ENCODE results near the gene CDH12. TPM values are rescaled to one million over a fixed set of nuclear protein-coding genes. Genes with fewer than 3 reads are reported as not detected.
"Not testable (repeated sequence)": the region's sequence is repeated elsewhere in the genome, so short reads cannot be mapped to it uniquely, and the experiment has no call there.

CDH12 gene
- total RNA-seq, 1 experiment from 2014 or later, result not detected

- not testable (repeated sequence) for H3K9ac ChIP-seq (ENCODE audit: low read length); H3K79me2 ChIP-seq (ENCODE audit: low read length); H3K36me3 ChIP-seq (ENCODE audit: insufficient read depth, low read length); H3K9me3 ChIP-seq (ENCODE audit: low read length); H3K4me2 ChIP-seq (ENCODE audit: low read depth, low read length, poor library complexity, severe bottlenecking); H2AFZ ChIP-seq (ENCODE audit: low read length); H4K20me1 ChIP-seq (ENCODE audit: insufficient read depth, low read depth, low read length); H3K27ac ChIP-seq (ENCODE audit: low read length); H3K27me3 ChIP-seq (ENCODE audit: low read length); H3K9me2 ChIP-seq (replicated peaks; ENCODE audit: insufficient read depth, low read length); DNase-seq; H3K4me3 ChIP-seq (ENCODE audit: low read length); H3K4me1 ChIP-seq (ENCODE audit: low read length)
These were observed 713.4 kb downstream of the CDH12 start for GRCh38 chr5:22139662-22140300.

GRCh38 chr5:22111320-22111719 lies 741.8 kb downstream of the CDH12 start:
- DNase-seq, result no peak
- Histone ChIP-seq H3K4me2 (ENCODE audit: low read depth, low read length, poor library complexity, severe bottlenecking) (no peak overlapping the region), H2AFZ (ENCODE audit: low read length) (no peak overlapping the region), H3K9me2 (replicated peaks; ENCODE audit: insufficient read depth, low read length) (no peaks in the 10 kb centered on the region), H3K27ac (ENCODE audit: low read length) (no peak overlapping the region), H3K4me3 (ENCODE audit: low read length) (no peak overlapping the region), H3K79me2 (ENCODE audit: low read length) (no peaks in the 10 kb centered on the region), H3K27me3 (ENCODE audit: low read length) (no peaks in the 10 kb centered on the region), H3K9ac (ENCODE audit: low read length) (no peak overlapping the region), H4K20me1 (ENCODE audit: insufficient read depth, low read depth, low read length) (no peaks in the 10 kb centered on the region), H3K9me3 (ENCODE audit: low read length) (no peaks in the 10 kb centered on the region), H3K4me1 (ENCODE audit: low read length) (no peaks in the 10 kb centered on the region), H3K36me3 (ENCODE audit: insufficient read depth, low read length) (no peaks in the 10 kb centered on the region)

DNA sequence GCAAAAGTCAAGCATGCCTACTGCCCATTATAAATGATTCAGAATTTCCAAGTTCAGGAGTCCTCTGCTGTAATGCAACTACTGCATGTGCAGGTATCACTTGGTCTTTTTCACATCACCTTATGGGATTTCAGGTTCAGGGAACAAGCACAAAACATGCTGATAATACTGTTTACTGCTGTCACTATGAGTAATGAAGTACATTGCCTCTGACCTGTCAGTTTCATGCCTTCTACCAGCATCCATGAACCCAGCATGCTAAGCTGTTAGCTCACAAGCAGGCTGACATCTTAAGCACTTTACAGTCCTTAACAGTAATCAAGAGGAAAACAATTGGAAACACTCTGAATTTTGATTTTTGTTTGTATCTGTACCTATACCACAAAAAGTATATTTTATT lies 743.8 kb downstream of the CDH12 start:
- no peak overlapping the region for H3K9ac ChIP-seq (ENCODE audit: low read length)
- no peak overlapping the region for H3K4me2 ChIP-seq (ENCODE audit: low read depth, low read length, poor library complexity, severe bottlenecking)
- DNase-seq, result no peak
- H3K4me3 ChIP-seq (ENCODE audit: low read length), result no peak overlapping the region
- no peaks in the 10 kb centered on the region for H3K9me3 ChIP-seq (ENCODE audit: low read length)
- H2AFZ ChIP-seq (ENCODE audit: low read length), result no peak overlapping the region
- no peaks in the 10 kb centered on the region for H3K36me3 ChIP-seq (ENCODE audit: insufficient read depth, low read length)
- H3K79me2 ChIP-seq (ENCODE audit: low read length), result no peaks in the 10 kb centered on the region
- H3K27ac ChIP-seq (ENCODE audit: low read length), result no peak overlapping the region
- no peaks in the 10 kb centered on the region for H3K27me3 ChIP-seq (ENCODE audit: low read length)
- H4K20me1 ChIP-seq (ENCODE audit: insufficient read depth, low read depth, low read length), result no peaks in the 10 kb centered on the region
- no peaks in the 10 kb centered on the region for H3K9me2 ChIP-seq (replicated peaks; ENCODE audit: insufficient read depth, low read length)
- H3K4me1 ChIP-seq (ENCODE audit: low read length), result no peaks in the 10 kb centered on the region

- Histone ChIP-seq H3K79me2 (ENCODE audit: low read length) (no peaks in the 10 kb centered on the region), H3K9me3 (ENCODE audit: low read length) (no peaks in the 10 kb centered on the region), H3K27ac (ENCODE audit: low read length) (no peak overlapping the region), H3K9me2 (replicated peaks; ENCODE audit: insufficient read depth, low read length) (no peaks in the 10 kb centered on the region), H2AFZ (ENCODE audit: low read length) (no peak overlapping the region), H3K4me3 (ENCODE audit: low read length) (no peak overlapping the region), H3K36me3 (ENCODE audit: insufficient read depth, low read length) (no peaks in the 10 kb centered on the region), H4K20me1 (ENCODE audit: insufficient read depth, low read depth, low read length) (no peaks in the 10 kb centered on the region), H3K9ac (ENCODE audit: low read length) (no peak overlapping the region), H3K27me3 (ENCODE audit: low read length) (no peaks in the 10 kb centered on the region), H3K4me2 (ENCODE audit: low read depth, low read length, poor library complexity, severe bottlenecking) (no peak overlapping the region), H3K4me1 (ENCODE audit: low read length) (no peaks in the 10 kb centered on the region)
- no peak for DNase-seq
These were observed 744.6 kb downstream of the CDH12 start for GRCh38 chr5:22108545-22108944.

- Histone ChIP-seq H4K20me1 (ENCODE audit: insufficient read depth, low read depth, low read length) (no peaks in the 10 kb centered on the region), H3K27ac (ENCODE audit: low read length) (no peak overlapping the region), H3K36me3 (ENCODE audit: insufficient read depth, low read length) (no peaks in the 10 kb centered on the region), H3K9me3 (ENCODE audit: low read length) (no peaks in the 10 kb centered on the region), H3K9ac (ENCODE audit: low read length) (no peak overlapping the region), H3K9me2 (replicated peaks; ENCODE audit: insufficient read depth, low read length) (no peaks in the 10 kb centered on the region), H3K79me2 (ENCODE audit: low read length) (no peaks in the 10 kb centered on the region), H3K4me3 (ENCODE audit: low read length) (no peak overlapping the region), H3K4me2 (ENCODE audit: low read depth, low read length, poor library complexity, severe bottlenecking) (no peak overlapping the region), H2AFZ (ENCODE audit: low read length) (no peak overlapping the region), H3K4me1 (ENCODE audit: low read length) (no peaks in the 10 kb centered on the region), H3K27me3 (ENCODE audit: low read length) (no peaks in the 10 kb centered on the region)
- no peak for DNase-seq
These were observed 750.3 kb downstream of the CDH12 start for GRCh38 chr5:22102823-22103359.

- Histone ChIP-seq H3K9me3 (ENCODE audit: low read length) (no peaks in the 10 kb centered on the region; the same call in 1 of the 2 replicates), H3K4me3 (ENCODE audit: low read length) (no peak overlapping the region), H3K4me2 (ENCODE audit: low read depth, low read length, poor library complexity, severe bottlenecking) (no peak overlapping the region), H3K36me3 (ENCODE audit: insufficient read depth, low read length) (no peaks in the 10 kb centered on the region), H3K9me2 (replicated peaks; ENCODE audit: insufficient read depth, low read length) (no peaks in the 10 kb centered on the region), H4K20me1 (ENCODE audit: insufficient read depth, low read depth, low read length) (no peaks in the 10 kb centered on the region), H3K27me3 (ENCODE audit: low read length) (no peaks in the 10 kb centered on the region), H3K27ac (ENCODE audit: low read length) (no peak overlapping the region), H3K79me2 (ENCODE audit: low read length) (no peaks in the 10 kb centered on the region), H2AFZ (ENCODE audit: low read length) (no peak overlapping the region), H3K4me1 (ENCODE audit: low read length) (no peaks in the 10 kb centered on the region), H3K9ac (ENCODE audit: low read length) (no peak overlapping the region)
- no peak for DNase-seq
These were observed 764.6 kb downstream of the CDH12 start for GRCh38 chr5:22088517-22088916.

GRCh38 chr5:22079566-22079965 lies 773.6 kb downstream of the CDH12 start:
- no peaks in the 10 kb centered on the region for H3K4me1 ChIP-seq (ENCODE audit: low read length)
- no peaks in the 10 kb centered on the region for H3K79me2 ChIP-seq (ENCODE audit: low read length)
- H3K27me3 ChIP-seq (ENCODE audit: low read length), result no peaks in the 10 kb centered on the region
- no peak for DNase-seq
- H3K9ac ChIP-seq (ENCODE audit: low read length), result no peak overlapping the region
- H2AFZ ChIP-seq (ENCODE audit: low read length), result no peak overlapping the region
- no peaks in the 10 kb centered on the region for H4K20me1 ChIP-seq (ENCODE audit: insufficient read depth, low read depth, low read length)
- H3K4me2 ChIP-seq (ENCODE audit: low read depth, low read length, poor library complexity, severe bottlenecking), result no peak overlapping the region
- H3K27ac ChIP-seq (ENCODE audit: low read length), result no peak overlapping the region
- no peaks in the 10 kb centered on the region for H3K9me2 ChIP-seq (replicated peaks; ENCODE audit: insufficient read depth, low read length)
- no peaks in the 10 kb centered on the region for H3K36me3 ChIP-seq (ENCODE audit: insufficient read depth, low read length)
- no peaks in the 10 kb centered on the region for H3K9me3 ChIP-seq (ENCODE audit: low read length)
- H3K4me3 ChIP-seq (ENCODE audit: low read length), result no peak overlapping the region

DNA sequence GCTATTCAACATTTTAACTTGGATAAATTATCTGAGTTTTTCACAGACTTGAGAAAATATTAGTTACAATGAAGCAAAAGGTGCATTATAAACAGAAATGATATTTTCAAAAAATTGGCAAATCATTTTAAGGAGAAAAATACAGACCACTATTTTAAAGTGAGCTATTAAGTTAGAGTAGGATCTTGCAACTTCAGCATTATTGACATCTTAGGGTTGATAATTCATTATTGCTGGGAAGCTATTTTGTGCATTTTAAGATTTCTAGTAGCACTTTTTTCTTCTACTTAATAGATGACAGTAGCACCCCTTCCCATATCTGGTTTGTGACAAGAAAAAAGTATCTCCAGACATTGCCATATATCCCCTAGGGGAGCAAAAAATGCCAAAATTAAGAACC lies 774.1 kb downstream of the CDH12 start:
- Histone ChIP-seq H3K9ac (ENCODE audit: low read length) (no peak overlapping the region), H3K9me3 (ENCODE audit: low read length) (no peaks in the 10 kb centered on the region), H3K27me3 (ENCODE audit: low read length) (no peaks in the 10 kb centered on the region), H3K27ac (ENCODE audit: low read length) (no peak overlapping the region), H4K20me1 (ENCODE audit: insufficient read depth, low read depth, low read length) (no peaks in the 10 kb centered on the region), H3K9me2 (replicated peaks; ENCODE audit: insufficient read depth, low read length) (no peaks in the 10 kb centered on the region), H3K4me1 (ENCODE audit: low read length) (no peaks in the 10 kb centered on the region), H3K36me3 (ENCODE audit: insufficient read depth, low read length) (no peaks in the 10 kb centered on the region), H3K4me2 (ENCODE audit: low read depth, low read length, poor library complexity, severe bottlenecking) (no peak overlapping the region), H3K79me2 (ENCODE audit: low read length) (no peaks in the 10 kb centered on the region), H3K4me3 (ENCODE audit: low read length) (no peak overlapping the region), H2AFZ (ENCODE audit: low read length) (no peak overlapping the region)
- DNase-seq, result no peak
